ENCODE measurements around the gene CDA.

DNA sequence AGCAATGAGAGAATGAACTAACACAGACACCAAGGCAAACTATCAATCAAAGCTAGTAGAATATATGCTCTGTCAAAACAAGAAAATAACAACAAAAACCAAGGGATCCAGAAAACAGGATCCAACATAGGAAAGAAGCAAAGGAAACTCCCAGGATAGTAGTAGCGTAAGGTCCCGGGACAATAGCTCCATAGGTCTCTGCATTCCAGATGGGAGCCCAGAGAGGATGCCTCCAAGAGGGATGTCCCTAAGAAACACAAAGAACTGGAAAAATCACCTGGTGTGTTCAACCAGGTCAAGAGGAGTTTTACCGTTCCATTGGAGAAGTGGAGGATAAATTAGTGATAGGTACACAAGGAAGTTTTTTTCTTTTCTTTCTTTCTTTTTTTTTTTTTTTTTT is 42.3 kb upstream of the CDA start:
- TF ChIP-seq POLR2AphosphoS5 (IDR thresholded peaks at IDR 0.05), result no peak
- no peak for TF ChIP-seq CTCF (IDR thresholded peaks at IDR 0.05)
- TF ChIP-seq POLR2A (IDR thresholded peaks at IDR 0.05), result no peak
